ENCODE measurements around the gene KCNK1.

GRCh38 chr1:233614173-233614742 is 352 bp downstream of the KCNK1 start:
- TF ChIP-seq POLR2A (IDR thresholded peaks at IDR 0.05; ENCODE audit: low read length), result no peak
- no peak for TF ChIP-seq GATA1 (IDR thresholded peaks at IDR 0.05; ENCODE audit: low read depth, low read length)
